SK-N-SH (cell line): ENCODE data around the gene TEKT2.

Experiments used
- CHD2 ChIP-seq: fragments of 150-350 bp; IDR thresholded peaks from 2 replicates; pipeline ENCODE4 v1.6.1; 2018; ENCODE audit warnings: low read length; ENCODE audit not compliant: partially characterized antibody
- FOSL2 ChIP-seq: IDR thresholded peaks from 2 replicates; pipeline ENCODE4 v1.4.0; 2012; ENCODE audit warnings: low read depth, mild to moderate bottlenecking, moderate library complexity, borderline replicate concordance
- GATA2 ChIP-seq: sonication (generic); formaldehyde crosslinking; IDR thresholded peaks from 2 replicates; pipeline ENCODE4 v1.5.0; 2020; ENCODE audit warnings: mild to moderate bottlenecking, missing genetic modification reagents
- TAF1 ChIP-seq: IDR thresholded peaks from 2 replicates; pipeline ENCODE4 v1.6.1; 2012; ENCODE audit warnings: low read depth, mild to moderate bottlenecking, low read length, moderate library complexity, borderline replicate concordance
- TF ChIP-seq, protein P1 (sequence below): fragments of 200-600 bp; sonication (generic); IDR thresholded peaks from 2 replicates; pipeline ENCODE4 v1.6.1; 2017; ENCODE audit warnings: antibody characterized with exemption, mild to moderate bottlenecking, moderate library complexity

DNA sequence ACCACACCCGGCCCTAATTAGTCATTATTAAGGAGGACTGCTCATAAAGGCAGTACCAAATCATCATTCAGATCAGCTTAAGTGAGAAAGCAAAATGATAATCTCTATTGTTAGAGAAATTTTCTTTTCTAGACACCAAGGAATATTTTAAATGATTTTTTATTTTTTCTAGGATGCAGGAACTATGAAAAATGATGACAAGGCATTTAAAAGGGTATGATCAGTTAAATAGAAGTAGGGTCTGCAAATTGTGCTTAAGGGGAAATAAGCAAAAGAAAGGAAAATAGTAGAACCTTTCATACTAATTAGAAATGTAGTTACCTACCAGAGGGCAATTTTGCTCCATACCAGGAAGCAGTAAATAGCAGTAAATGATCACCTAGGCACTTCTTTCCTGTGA is 21.6 kb upstream of the TEKT2 start:
- TF ChIP-seq, protein P1, sequence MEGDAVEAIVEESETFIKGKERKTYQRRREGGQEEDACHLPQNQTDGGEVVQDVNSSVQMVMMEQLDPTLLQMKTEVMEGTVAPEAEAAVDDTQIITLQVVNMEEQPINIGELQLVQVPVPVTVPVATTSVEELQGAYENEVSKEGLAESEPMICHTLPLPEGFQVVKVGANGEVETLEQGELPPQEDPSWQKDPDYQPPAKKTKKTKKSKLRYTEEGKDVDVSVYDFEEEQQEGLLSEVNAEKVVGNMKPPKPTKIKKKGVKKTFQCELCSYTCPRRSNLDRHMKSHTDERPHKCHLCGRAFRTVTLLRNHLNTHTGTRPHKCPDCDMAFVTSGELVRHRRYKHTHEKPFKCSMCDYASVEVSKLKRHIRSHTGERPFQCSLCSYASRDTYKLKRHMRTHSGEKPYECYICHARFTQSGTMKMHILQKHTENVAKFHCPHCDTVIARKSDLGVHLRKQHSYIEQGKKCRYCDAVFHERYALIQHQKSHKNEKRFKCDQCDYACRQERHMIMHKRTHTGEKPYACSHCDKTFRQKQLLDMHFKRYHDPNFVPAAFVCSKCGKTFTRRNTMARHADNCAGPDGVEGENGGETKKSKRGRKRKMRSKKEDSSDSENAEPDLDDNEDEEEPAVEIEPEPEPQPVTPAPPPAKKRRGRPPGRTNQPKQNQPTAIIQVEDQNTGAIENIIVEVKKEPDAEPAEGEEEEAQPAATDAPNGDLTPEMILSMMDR, result no peak
- TF ChIP-seq TAF1 (no peak), FOSL2 (no peak), GATA2 (CRISPR knock-in tag) (no peak), CHD2 (no peak)
